Loucy (cell line): ENCODE results near the gene KIR2DL4.
"Not testable (repeated sequence)": the region's sequence is repeated elsewhere in the genome, so short reads cannot be mapped to it uniquely, and the experiment has no call there.

Experiments used
- EZH2phosphoT487 ChIP-seq: fragments of 200-600 bp; IDR thresholded peaks from 2 replicates; pipeline ENCODE4 v1.6.1; 2018; ENCODE audit warnings: antibody characterized with exemption, mild to moderate bottlenecking, moderate library complexity, borderline replicate concordance
- TF ChIP-seq, protein P1 (sequence below): fragments of 200-600 bp; sonication (generic); conservative IDR thresholded peaks from 2 replicates; pipeline ENCODE4 v1.5.1; 2014; ENCODE audit warnings: mild to moderate bottlenecking, antibody characterized with exemption, low read length

DNA sequence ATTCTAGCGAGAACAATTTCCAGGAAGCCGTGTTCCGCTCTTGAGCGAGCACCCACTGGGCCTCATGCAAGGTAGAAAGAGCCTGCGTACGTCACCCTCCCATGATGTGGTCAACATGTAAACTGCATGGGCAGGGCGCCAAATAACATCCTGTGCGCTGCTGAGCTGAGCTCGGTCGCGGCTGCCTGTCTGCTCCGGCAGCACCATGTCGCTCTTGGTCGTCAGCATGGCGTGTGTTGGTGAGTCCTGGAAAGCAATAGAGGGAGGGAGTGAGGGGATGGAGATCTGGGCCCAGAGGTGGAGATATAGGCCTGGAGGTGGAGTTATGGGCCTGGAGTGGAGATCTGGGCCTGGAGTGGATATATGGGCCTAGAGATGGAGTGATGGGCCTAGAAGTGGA is 33.8 kb upstream of the KIR2DL4 start, which contains the start of gene KIR2DL1:
- TF ChIP-seq, protein P1, sequence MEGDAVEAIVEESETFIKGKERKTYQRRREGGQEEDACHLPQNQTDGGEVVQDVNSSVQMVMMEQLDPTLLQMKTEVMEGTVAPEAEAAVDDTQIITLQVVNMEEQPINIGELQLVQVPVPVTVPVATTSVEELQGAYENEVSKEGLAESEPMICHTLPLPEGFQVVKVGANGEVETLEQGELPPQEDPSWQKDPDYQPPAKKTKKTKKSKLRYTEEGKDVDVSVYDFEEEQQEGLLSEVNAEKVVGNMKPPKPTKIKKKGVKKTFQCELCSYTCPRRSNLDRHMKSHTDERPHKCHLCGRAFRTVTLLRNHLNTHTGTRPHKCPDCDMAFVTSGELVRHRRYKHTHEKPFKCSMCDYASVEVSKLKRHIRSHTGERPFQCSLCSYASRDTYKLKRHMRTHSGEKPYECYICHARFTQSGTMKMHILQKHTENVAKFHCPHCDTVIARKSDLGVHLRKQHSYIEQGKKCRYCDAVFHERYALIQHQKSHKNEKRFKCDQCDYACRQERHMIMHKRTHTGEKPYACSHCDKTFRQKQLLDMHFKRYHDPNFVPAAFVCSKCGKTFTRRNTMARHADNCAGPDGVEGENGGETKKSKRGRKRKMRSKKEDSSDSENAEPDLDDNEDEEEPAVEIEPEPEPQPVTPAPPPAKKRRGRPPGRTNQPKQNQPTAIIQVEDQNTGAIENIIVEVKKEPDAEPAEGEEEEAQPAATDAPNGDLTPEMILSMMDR, result not testable (repeated sequence)
- TF ChIP-seq EZH2phosphoT487, result not testable (repeated sequence)
